GM23248 (cell line): Measurements from ENCODE around the gene RBM8A.

Source experiments
- EZH2 ChIP-seq: fragments of 200-600 bp; sonication (generic); IDR thresholded peaks from 2 replicates; pipeline ENCODE4 v1.6.1; 2018; ENCODE audit warnings: antibody characterized with exemption, mild to moderate bottlenecking; ENCODE audit not compliant: insufficient read depth, poor library complexity, severe bottlenecking
- EZH2phosphoT487 ChIP-seq: fragments of 200-600 bp; sonication (generic); IDR thresholded peaks from 2 replicates; pipeline ENCODE4 v1.6.1; 2018; ENCODE audit warnings: antibody characterized with exemption, moderate library complexity, mild to moderate bottlenecking, low read depth; ENCODE audit not compliant: insufficient read depth

DNA sequence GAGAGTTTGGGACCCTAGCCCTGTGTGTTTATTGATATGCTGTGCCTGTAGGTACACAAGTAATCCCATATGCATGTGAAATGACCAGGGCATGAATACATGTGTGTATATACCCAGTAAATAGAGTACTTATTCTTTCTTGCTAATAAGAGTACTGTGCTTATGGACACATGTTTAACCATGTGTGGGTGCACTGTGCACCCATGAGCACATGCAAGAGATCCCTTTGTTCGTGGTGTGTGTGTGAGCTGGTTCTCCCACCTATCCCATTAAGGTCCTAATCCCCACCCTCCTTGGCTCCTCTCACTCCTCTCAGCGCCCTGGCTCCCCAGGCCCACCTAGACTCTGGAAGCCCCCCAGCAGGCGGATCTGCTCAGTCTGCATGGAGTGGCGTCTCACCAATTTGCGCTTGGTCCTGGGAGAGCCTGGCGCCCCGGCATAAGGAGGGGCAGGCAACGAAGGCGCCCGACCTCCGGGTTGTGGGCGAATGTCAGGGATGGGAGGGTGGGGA is 32.7 kb upstream of the RBM8A start:
- TF ChIP-seq EZH2phosphoT487 = no peak
- no peak for TF ChIP-seq EZH2
